GM18907 (cell line): ENCODE results near the gene LAIR2.

Experiments
- ATAC-seq: cut with Tn5 transposase; IDR thresholded peaks from one replicate; pipeline ENCODE4 v1.9.1; 2021; ENCODE audit warnings: mild to moderate bottlenecking, moderate library complexity; ENCODE audit not compliant: unreplicated experiment

The LAIR2 gene

GRCh38 chr19:54530866-54531265 lies 28.2 kb downstream of the LAIR2 start:
- no peak for ATAC-seq

DNA sequence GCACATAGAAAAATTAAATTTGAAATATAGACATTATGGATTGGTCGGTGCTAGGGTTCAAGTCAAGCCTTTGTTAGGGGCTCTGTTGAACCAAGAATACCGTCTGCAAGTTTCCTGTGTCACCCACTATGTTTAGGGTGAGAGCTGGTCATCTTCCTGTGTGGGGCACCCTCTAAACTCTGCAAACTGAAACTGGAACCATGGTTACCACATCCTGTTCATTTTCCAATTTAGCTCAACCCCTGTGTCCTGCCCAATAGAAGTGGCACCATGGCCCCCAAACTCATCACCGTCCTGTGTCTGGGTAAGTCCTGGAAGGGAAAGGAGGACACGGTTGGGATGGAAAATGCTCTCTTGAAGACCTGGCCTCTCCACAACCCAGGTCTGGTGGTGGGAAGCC lies 29.9 kb downstream of the LAIR2 start:
- ATAC-seq = peak; percentile 88

DNA sequence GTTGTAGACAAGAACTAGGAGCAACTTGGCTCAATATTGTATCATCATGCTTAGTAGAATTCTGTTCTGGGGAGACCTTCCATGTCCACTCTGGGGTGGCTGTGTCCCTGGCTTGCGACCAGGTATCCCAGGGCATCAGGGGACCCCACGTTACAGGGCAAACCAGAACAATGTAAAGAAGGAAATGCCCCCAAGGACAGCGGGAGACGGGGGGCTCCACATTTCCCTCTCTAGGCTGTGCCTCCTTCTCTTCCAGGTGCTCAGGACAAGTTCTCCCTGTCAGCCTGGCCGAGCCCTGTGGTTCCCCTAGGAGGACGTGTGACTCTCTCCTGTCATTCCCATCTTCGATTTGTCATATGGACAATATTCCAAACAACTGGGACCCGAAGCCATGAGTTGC lies 30.8 kb downstream of the LAIR2 start:
- ATAC-seq = no peak

GRCh38 chr19:54534156-54534555 lies 31.5 kb downstream of the LAIR2 start:
- no peak for ATAC-seq

- ATAC-seq = no peak
Observed at GRCh38 chr19:54535601-54536000, 33.0 kb downstream of the LAIR2 start.

DNA sequence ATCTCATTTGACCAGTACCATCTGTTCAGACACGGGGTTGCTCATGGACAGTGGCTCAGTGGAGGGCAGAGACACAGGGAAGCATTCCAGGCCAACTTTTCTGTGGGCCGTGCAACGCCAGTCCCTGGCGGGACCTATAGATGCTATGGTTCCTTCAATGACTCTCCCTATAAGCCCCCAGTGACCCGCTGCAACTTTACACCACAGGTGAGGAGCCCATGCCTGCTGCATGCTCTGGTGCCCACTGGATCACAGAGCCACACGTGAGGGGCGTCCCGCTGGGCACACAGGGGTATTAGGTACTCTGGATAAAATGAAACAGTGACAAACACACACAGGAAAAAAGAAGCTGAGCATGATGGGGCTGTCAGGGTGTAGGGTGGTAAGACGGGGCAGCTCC lies 34.3 kb downstream of the LAIR2 start:
- no peak for ATAC-seq

- no peak for ATAC-seq
Observed at GRCh38 chr19:54541712-54542111, 39.1 kb downstream of the LAIR2 start.

DNA sequence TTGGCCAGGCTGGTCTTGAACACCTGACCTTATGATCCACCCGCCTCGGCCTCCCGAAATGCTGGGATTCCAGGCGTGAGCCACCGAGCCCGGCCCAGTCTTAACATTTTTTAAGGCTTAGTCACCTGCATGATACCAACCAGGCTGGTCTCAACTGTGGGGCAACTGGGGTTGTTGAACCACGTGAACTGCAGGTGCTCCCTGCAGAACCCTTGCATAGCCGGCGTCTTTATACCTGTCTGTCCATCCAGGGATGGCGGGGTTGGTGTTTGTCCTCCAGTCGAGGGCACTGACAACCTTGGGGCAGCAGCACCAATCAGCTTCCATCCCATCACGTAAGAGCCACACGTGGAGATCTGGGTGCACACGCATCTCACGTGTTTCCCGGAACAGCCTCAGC lies 46.2 kb downstream of the LAIR2 start:
- ATAC-seq = no peak

DNA sequence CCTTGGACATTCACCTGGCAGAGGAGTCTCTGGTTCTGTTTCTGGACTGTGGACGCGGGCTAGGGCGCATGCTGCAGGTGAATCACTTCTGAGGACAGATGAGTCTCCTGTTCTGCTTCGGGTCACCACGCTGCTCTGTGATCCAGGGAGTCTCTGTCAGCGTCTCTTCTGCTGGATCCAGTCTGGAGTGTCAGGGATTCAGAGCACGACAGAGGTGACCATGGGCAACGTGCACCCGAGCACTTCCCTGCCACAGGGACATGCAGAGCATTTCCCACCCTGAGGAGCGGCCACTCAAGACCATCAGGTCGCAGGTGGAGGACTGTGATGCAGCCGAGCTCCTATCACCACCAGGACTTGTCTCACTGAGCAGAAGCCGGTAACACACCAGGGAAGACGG lies 46.6 kb downstream of the LAIR2 start:
- no peak for ATAC-seq

DNA sequence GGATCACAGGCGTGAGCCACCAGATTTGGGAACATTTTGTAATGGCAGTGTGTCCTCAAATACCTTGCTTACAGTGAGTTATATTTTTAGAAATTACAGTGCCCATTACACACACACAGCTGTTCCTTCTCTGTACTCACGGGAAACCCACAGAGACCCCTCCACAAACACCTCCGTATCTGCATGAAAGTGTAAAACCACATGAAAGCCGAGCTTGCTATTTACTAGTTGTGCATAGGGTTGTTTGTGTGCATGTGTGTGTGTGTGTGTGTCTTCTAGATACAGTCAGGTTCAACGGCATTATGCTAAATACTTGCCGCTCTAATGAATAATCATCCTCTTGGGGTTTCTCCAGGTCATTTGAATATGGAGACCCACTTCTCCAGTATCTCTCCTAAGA lies 48.7 kb downstream of the LAIR2 start:
- no peak for ATAC-seq

GRCh38 chr19:54551950-54552912 lies 49.6 kb downstream of the LAIR2 start:
- ATAC-seq = no peak

- ATAC-seq = no peak
Observed at GRCh38 chr19:54552913-54553310, 50.3 kb downstream of the LAIR2 start.

DNA sequence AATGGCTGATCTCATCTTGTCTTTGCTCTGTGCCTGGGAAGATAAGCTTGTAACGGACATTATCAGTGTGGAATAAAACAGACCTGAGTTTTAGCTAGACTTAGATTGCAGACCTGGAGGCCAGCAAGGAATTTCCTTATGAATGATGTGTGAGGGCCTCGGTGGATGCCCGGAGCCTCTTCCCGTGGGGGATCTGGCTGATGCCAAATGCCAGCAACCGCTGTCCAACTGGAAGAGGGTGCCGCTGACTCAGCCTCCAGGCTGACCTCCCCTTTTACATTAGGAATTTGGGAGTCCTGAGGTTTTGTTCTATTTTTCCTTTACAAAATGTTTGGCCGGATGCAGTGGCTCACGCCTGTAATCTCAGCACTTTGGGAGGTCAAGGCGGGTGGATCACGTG lies 51.4 kb downstream of the LAIR2 start:
- no peak for ATAC-seq

DNA sequence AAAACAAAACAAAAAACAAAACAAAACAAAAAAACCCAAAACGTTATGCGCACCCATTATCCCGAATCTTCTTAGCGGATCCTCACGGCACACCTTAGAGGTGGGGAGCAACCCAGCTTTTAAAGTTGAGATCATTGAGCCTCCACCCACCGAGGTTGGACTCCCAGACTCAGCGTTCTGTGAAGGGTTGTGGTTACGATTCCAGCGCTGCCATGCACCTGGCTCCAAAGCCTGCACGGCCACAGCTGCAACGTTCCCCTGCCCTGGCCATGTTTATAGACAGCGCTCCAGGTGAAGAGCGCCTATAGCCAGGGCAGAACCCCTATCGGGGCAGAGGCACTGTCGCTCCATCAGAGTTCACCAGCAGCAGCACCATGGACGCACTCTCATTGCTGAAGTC lies 52.3 kb downstream of the LAIR2 start:
- no peak for ATAC-seq

GRCh38 chr19:54556194-54556593 lies 53.6 kb downstream of the LAIR2 start:
- no peak for ATAC-seq

- ATAC-seq = no peak
Observed at GRCh38 chr19:54558339-54558738, 55.7 kb downstream of the LAIR2 start.
